Fibroblast of the aortic adventitia (primary cell): ENCODE results near the gene YOD1. TPM values are rescaled to one million over a fixed set of nuclear protein-coding genes. Genes with fewer than 3 reads are reported as not detected.

ENCODE experiments used
- DNase-seq: peaks from one replicate; pipeline ENCODE4 v3.0.0-alpha.2; 2010; ENCODE audit warnings: low read depth
- H3K4me3 ChIP-seq: 2 replicates; pipeline ENCODE4 v1.5.1; 2011; ENCODE audit warnings: low read depth, mild to moderate bottlenecking, control low read depth, low read length, moderate library complexity
- total RNA-seq: library from RNA; depleted of rRNA; stranded (reverse); fragments of >200 nt; gene quantifications from 2 replicates; pipeline ENCODE4 v1.2.3, GENCODE V29; 2012; ENCODE audit warnings: low replicate concordance
- TF ChIP-seq, protein P1 (sequence below): IDR thresholded peaks from 2 replicates; pipeline ENCODE4 v1.5.1; 2011; ENCODE audit warnings: mild to moderate bottlenecking, low read length, control low read depth, inconsistent platforms; ENCODE audit not compliant: insufficient read depth

Gene YOD1
- total RNA-seq, 1 donor, result 10.1 TPM

DNA sequence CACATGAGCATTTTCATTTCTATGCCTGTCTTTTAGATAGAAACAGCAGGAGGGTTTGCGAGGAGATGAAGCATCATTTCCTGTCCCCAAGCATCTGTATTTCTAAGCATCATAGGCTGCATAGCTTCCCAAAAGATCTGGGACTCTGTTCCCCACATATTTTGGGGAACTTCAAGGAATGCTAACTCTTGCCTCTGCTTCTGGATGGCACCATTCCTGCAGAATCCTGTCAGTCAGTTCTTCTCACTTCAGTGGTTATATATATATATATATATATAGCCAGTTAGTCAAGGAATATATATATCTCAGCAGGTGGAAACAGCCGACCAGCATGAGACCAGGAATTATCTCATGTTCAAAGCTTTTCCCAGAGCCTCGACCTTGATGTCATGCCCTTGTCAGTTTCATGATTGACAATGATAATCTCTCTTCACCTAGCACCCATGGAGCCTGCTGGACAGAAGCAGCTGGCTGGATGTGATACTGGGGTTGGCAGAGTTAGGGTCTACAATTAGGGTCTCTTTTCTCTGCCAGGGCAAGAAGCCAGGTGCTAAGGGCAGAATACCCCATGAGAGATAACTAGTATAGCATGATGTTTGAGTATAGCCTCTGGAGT lies 4.5 kb upstream of the YOD1 start:
- TF ChIP-seq, protein P1, sequence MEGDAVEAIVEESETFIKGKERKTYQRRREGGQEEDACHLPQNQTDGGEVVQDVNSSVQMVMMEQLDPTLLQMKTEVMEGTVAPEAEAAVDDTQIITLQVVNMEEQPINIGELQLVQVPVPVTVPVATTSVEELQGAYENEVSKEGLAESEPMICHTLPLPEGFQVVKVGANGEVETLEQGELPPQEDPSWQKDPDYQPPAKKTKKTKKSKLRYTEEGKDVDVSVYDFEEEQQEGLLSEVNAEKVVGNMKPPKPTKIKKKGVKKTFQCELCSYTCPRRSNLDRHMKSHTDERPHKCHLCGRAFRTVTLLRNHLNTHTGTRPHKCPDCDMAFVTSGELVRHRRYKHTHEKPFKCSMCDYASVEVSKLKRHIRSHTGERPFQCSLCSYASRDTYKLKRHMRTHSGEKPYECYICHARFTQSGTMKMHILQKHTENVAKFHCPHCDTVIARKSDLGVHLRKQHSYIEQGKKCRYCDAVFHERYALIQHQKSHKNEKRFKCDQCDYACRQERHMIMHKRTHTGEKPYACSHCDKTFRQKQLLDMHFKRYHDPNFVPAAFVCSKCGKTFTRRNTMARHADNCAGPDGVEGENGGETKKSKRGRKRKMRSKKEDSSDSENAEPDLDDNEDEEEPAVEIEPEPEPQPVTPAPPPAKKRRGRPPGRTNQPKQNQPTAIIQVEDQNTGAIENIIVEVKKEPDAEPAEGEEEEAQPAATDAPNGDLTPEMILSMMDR, result no peak
- DNase-seq, result no peak
- H3K4me3 ChIP-seq, result no peak overlapping the region

DNA sequence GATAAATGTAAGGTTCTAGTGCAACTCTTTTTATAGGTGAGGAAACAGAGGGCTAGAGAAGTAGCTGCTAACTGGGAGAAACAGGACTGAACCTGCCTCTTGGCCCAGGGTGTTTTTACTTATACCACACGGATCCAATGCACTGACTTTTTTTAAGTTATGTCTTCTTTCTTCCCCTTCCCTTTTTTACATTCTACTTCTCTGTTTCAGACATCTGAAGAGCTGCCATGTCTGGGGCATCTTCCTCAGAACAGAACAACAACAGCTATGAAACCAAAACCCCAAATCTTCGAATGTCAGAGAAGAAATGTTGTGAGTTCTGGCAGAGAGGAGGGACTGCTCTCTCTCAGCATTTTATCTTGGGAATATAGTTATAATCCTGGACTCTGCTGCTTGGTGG lies 3.5 kb upstream of the YOD1 start:
- TF ChIP-seq, protein P1, result no peak
- H3K4me3 ChIP-seq, result no peak overlapping the region
- DNase-seq, result no peak

DNA sequence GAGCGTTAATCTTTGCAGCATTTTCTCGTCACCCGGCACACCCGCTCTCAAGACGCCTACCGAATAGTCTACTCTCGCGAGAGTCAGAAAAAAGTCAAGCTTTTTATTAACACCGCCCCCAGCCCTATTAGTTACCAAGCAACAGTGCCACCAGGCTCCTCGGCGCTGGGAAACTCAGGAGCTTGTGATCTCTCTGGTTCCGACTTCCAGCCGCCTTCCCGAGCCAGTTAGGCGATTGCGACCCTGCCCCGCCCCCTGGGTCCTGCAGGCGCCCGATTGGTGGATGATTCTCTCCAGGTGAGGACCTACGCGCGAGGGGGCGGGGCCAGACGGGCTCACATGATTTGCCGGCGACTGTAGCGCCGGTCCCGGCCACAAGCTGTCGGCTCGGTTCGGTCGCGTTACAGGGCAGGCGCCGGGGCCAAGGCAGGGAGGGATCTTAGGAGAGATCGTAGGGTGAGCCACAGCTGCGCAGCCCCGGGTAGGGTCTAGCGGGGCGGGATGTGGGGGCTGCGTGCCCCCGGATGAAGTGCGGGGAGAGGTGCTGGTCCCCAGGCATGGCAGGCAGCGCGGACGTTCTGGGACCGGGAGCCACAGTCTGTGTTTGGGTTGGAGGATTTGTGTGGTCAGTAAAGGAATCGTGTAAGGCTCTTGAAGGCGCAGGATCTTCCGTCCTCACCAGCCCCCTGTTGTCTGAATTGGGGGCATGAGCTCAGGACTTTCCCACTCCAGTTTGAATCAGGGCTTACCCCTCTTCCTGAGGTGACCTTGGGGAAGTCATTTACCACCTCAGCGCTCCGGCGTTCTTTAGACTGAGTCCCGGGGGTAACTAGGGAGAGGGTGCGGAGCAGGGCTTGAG lies 2.1 kb upstream of the YOD1 start, which contains the start of gene PFKFB2:
TSS of gene PFKFB2 (plus strand) at position 365 of the 859 bp plus-strand sequence. CDS start 1,443 bp downstream, outside the sequence.
- TF ChIP-seq, protein P1, result peak; percentile 24
- peak; percentile 96 for DNase-seq
- peak within 1 kb of the TSS; percentile 82 for H3K4me3 ChIP-seq

DNA sequence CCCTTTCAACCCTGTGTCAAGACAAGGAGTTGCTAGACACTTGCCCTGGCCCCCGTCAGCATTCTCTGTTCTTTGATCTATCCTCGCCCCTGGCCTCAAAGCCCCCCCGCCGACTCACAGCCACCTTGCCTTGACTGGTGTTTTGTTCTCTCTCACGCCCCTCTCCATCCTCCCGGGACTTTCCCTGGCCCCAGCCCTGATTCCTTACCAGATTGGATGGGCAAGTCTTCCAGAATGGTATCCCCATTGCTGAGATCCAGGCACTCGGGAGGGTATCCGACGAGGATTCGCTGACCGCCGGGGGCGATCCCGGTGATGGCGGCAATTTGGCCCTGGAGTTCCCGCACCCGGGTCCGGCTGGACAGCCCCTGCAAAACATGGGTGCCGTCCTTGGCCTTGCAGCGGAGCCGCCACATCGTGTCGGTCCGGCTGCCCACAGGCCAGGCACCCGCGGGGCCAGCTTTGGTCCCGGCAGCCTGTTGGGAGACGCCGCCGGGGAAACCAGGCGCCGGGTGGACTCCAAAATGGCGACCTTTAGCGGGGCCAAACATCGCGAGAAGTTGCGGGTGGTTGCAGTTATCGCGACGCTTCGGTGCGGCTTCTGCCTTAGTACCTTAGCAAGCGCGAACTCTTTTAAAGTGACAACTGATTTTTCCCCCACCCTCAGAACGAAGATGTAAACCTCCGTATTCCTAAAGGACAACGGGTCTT lies 373 bp downstream of the YOD1 start:
- TF ChIP-seq, protein P1, result no peak
- H3K4me3 ChIP-seq, result peak overlapping the region; percentile 98
- peak; percentile 94 for DNase-seq

DNA sequence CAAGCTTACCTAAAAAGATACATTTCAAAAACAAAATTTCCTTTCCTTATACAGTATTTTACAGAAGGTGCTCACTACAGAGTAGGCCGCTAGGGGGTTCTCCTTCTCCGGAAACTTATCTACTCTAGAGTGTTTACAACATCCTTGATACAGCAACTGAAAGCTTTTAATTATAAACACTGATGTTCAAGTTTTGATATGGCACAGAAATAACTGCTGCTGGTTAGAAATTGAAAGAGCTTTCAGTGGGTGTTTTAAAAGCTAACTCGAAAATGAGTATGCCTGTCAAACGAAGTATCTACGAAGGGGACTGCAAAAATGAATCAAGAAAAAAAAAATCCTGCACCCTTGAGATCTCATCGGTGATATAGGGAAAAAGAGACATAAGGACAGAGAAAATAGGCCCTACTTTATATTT lies 1.0 kb downstream of the YOD1 start:
- TF ChIP-seq, protein P1, result peak; percentile 87
- H3K4me3 ChIP-seq, result peak overlapping the region; percentile 98
- DNase-seq, result peak; percentile 66

DNA sequence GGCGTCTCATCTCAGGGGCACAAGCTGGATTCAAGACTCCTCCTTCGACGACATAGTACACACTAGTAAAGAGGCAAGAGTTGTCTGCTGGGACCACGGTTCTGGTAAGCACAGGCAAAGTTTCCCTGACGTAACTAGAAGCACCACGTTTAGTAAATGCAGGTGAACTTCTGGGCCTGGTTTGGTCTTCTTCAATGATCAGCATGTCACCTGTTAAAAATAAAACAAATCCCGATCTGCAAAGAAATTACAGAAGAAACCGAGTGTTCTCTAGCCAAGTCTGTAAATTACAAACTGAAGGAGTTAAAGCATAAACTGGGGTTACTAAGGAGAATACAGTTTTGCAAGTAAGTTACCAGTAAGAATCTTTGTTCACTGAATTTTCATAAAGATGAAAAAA lies 1.5 kb downstream of the YOD1 start:
- peak overlapping the region; percentile 98 for H3K4me3 ChIP-seq
- no peak for DNase-seq
- TF ChIP-seq, protein P1, result no peak
